ENCODE data around the gene SULT6B1.
"Not testable (repeated sequence)": the region's sequence is repeated elsewhere in the genome, so short reads cannot be mapped to it uniquely, and the experiment has no call there.

The SULT6B1 gene

GRCh38 chr2:37198681-37199065, 10.2 kb upstream of the SULT6B1 start:
- DNase-seq (ENCODE audit: low spot score) (no peak), ATAC-seq (ENCODE audit: low read depth) (no peak)
- TF ChIP-seq, protein P1, sequence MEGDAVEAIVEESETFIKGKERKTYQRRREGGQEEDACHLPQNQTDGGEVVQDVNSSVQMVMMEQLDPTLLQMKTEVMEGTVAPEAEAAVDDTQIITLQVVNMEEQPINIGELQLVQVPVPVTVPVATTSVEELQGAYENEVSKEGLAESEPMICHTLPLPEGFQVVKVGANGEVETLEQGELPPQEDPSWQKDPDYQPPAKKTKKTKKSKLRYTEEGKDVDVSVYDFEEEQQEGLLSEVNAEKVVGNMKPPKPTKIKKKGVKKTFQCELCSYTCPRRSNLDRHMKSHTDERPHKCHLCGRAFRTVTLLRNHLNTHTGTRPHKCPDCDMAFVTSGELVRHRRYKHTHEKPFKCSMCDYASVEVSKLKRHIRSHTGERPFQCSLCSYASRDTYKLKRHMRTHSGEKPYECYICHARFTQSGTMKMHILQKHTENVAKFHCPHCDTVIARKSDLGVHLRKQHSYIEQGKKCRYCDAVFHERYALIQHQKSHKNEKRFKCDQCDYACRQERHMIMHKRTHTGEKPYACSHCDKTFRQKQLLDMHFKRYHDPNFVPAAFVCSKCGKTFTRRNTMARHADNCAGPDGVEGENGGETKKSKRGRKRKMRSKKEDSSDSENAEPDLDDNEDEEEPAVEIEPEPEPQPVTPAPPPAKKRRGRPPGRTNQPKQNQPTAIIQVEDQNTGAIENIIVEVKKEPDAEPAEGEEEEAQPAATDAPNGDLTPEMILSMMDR (IDR thresholded peaks at IDR 0.05; ENCODE audit: poor library complexity, severe bottlenecking) = no peak
- peaks cover 6% of the 10 kb centered on the region for H3K4me1 ChIP-seq (ENCODE audit: insufficient read depth, poor library complexity, severe bottlenecking)
- peaks cover under 1% of the 10 kb centered on the region for H3K9me3 ChIP-seq (ENCODE audit: severe bottlenecking)
- H3K36me3 ChIP-seq (ENCODE audit: low read depth) = peaks cover 37% of the 10 kb centered on the region
- no peaks in the 10 kb centered on the region for H3K27me3 ChIP-seq (ENCODE audit: insufficient read depth, poor library complexity, severe bottlenecking)
- no peak overlapping the region for H3K4me3 ChIP-seq (ENCODE audit: severe bottlenecking)
- no peak overlapping the region for H3K27ac ChIP-seq (ENCODE audit: poor library complexity, severe bottlenecking)

DNA sequence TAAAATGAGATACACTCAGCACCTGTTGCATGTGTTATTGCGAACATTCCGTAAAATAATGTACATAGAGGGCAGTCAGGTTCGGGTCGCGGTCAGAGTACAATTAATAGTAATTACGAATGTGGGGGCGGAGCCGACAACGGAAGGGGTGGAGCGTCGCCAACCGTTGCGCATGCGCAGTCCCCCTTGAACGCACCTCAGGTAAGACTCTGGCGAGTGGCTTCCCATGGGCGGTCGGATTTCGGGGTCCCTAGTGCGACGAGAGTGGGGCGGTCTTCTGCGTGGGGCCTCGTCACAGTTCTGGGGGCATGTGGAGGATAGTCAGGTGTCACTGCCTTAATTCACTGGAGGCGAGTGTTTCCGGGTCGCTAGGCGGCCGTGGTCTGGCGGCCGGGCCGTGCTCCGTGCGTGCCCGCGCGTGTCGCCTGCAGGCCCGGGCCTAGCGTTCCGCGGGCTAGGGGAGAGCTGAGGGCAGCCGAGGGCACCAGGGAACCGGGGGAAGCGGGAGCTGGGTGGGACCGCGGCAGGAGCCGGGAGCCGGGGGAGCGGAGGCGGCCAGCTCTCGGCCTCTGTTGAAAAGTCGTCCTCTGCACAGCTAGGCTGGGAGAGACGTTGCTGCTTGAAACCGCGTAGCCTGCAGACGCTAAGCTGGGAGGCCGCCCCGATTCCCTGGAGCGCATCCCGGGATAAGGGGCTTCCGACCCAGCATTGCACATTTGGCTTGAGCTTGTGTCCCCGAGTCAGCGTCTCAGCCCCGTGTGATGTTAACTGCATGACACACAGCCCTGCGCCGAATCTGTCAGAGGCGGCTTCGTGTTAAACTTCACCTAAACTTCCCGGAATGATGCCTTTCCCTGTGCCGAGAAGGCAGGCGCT, 8.1 kb upstream of the SULT6B1 start, which contains the start of gene CEBPZOS:
CEBPZOS (plus strand) TSS at position 177 of the 876 bp plus-strand sequence. CDS start 3,209 bp downstream, outside the sequence.
- H3K27ac ChIP-seq (ENCODE audit: poor library complexity, severe bottlenecking) = peak within 1 kb of the TSS; percentile 38
- no peaks in the 10 kb centered on the region for H3K27me3 ChIP-seq (ENCODE audit: insufficient read depth, poor library complexity, severe bottlenecking)
- H3K4me3 ChIP-seq (ENCODE audit: severe bottlenecking) = peak within 1 kb of the TSS; percentile 61
- ATAC-seq (ENCODE audit: low read depth) (peak; percentile 80), DNase-seq (ENCODE audit: low spot score) (peak; percentile 82)
- H3K4me1 ChIP-seq (ENCODE audit: insufficient read depth, poor library complexity, severe bottlenecking) = peaks cover 6% of the 10 kb centered on the region
- no peaks in the 10 kb centered on the region for H3K9me3 ChIP-seq (ENCODE audit: severe bottlenecking)
- peaks cover 17% of the 10 kb centered on the region for H3K36me3 ChIP-seq (ENCODE audit: low read depth)
- TF ChIP-seq, protein P1 (IDR thresholded peaks at IDR 0.05; ENCODE audit: poor library complexity, severe bottlenecking) = no peak

DNA sequence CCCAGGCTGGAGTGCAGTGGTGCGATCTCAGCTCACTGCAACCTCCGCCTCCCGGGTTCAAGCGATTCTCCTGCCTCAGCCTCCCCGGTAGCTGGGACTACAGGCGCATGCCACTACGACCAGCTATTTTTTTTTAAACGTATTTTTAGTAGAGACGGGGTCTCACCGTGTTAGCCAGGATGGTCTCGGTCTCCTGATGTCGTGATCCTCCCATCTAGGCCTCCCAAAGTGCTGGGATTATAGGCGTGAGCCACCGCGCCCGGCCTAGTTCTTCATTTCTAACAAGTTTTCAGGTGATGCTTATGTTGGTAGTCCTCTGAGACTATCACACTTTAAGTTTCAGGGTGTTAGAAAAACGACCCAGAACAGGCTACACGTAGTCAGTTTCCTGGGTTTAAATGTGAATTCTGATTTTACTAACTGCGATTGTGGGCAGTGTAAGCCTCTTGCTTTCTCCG, 7.4 kb upstream of the SULT6B1 start:
- not testable (repeated sequence) for H3K9me3 ChIP-seq (ENCODE audit: severe bottlenecking); ATAC-seq (ENCODE audit: low read depth); H3K27ac ChIP-seq (ENCODE audit: poor library complexity, severe bottlenecking); H3K27me3 ChIP-seq (ENCODE audit: insufficient read depth, poor library complexity, severe bottlenecking); H3K4me1 ChIP-seq (ENCODE audit: insufficient read depth, poor library complexity, severe bottlenecking); DNase-seq (ENCODE audit: low spot score)
- Histone ChIP-seq H3K4me3 (ENCODE audit: severe bottlenecking) (peak overlapping the region; percentile 61), H3K36me3 (ENCODE audit: low read depth) (peaks cover 11% of the 10 kb centered on the region)

GRCh38 chr2:37192551-37192950, 4.1 kb upstream of the SULT6B1 start:
- no peak overlapping the region for H3K27ac ChIP-seq (ENCODE audit: poor library complexity, severe bottlenecking)
- ATAC-seq (ENCODE audit: low read depth) (no peak), DNase-seq (ENCODE audit: low spot score) (no peak)
- H3K36me3 ChIP-seq (ENCODE audit: low read depth) = no peaks in the 10 kb centered on the region
- TF ChIP-seq, protein P1 (IDR thresholded peaks at IDR 0.05; ENCODE audit: poor library complexity, severe bottlenecking) = no peak
- peaks cover 15% of the 10 kb centered on the region for H3K4me1 ChIP-seq (ENCODE audit: insufficient read depth, poor library complexity, severe bottlenecking)
- no peak overlapping the region for H3K4me3 ChIP-seq (ENCODE audit: severe bottlenecking)
- H3K9me3 ChIP-seq (ENCODE audit: severe bottlenecking) = no peaks in the 10 kb centered on the region
- no peaks in the 10 kb centered on the region for H3K27me3 ChIP-seq (ENCODE audit: insufficient read depth, poor library complexity, severe bottlenecking)

- Histone ChIP-seq H3K27ac (ENCODE audit: poor library complexity, severe bottlenecking) (no peak overlapping the region), H3K9me3 (ENCODE audit: severe bottlenecking) (no peaks in the 10 kb centered on the region), H3K4me1 (ENCODE audit: insufficient read depth, poor library complexity, severe bottlenecking) (peaks cover 10% of the 10 kb centered on the region), H3K36me3 (ENCODE audit: low read depth) (no peaks in the 10 kb centered on the region), H3K27me3 (ENCODE audit: insufficient read depth, poor library complexity, severe bottlenecking) (no peaks in the 10 kb centered on the region), H3K4me3 (ENCODE audit: severe bottlenecking) (no peak overlapping the region)
- DNase-seq (ENCODE audit: low spot score) = no peak
- no peak for ATAC-seq (ENCODE audit: low read depth)
- TF ChIP-seq, protein P1 (IDR thresholded peaks at IDR 0.05; ENCODE audit: poor library complexity, severe bottlenecking) = no peak
Measured at GRCh38 chr2:37191747-37192146, 3.3 kb upstream of the SULT6B1 start.

Data from RWPE2 (cell line).